COLO668 (cell line): Measurements from ENCODE around the gene OOSP1.
"Not testable (repeated sequence)": the region's sequence is repeated elsewhere in the genome, so short reads cannot be mapped to it uniquely, and the experiment has no call there.

Source experiments
- DNase-seq: peaks from one replicate; lab custom pipeline; 2025; ENCODE audit not compliant: unreplicated experiment; lab: John Stamatoyannopoulos, UW

The OOSP1 gene

GRCh38 chr11:59960502-59961381, 22.5 kb downstream of the OOSP1 start:
- DNase-seq, result no peak

DNA sequence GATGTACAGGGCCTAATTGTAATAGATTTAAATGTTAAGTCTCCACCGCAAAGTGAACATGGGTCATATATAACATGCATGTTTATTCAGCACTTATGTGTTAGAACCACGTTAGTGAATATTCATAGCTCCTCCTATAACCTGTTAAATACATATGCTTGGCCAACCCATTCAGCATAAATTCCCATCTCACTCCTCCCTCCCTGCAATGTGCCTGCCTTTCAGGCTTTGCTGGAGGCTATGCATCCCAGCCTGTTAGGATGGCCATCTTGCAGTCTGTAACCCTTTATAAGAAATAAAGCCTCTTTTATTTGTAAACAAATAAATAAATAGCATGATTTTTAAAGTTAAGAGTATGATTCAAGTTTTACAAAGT, 23.9 kb downstream of the OOSP1 start:
- no peak for DNase-seq

DNA sequence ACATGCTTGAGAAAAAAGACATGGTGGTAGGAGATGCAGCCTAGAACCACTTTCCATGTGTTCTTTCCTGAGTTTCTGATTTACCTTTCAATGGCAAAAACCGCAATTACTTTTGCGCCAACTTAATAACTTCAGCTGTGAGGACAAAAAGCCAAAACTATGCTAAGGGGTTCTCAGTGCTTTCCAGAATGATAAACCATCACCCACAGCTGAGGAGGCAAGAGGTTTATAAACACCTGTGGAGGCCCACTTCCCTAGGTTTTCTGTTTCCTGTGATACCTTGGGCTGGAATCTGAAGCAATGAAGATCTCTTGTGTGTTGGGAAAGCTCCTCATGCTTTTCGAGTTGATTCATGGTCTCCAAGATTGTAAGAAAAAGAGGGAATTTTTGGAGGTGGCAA, 25.5 kb downstream of the OOSP1 start, which contains the start of gene OOSP4A:
Gene OOSP4A, plus strand, starts transcription at position 301 of the 400 bp plus-strand sequence. Its CDS starts 0 bp downstream, at position 301.
- no peak for DNase-seq

DNA sequence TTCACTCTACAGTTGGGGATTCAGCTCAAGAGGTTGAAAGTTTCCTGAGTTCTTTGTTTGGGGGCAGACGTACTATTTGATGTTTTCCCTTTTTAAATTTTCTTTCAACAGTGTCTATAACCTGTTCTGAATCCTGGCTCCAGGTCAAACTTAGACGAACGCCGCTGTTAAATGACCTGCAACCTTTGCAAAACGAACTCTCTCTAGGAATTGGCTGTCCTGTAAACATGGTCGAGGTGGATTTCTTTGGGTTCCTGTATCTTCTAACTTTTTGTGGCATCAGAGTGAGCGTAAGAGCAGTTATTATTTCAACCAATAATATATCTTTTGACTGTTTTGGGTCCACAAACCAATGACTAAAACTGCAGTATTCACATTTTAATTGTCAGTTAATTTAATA, 27.2 kb downstream of the OOSP1 start:
- DNase-seq, result no peak

DNA sequence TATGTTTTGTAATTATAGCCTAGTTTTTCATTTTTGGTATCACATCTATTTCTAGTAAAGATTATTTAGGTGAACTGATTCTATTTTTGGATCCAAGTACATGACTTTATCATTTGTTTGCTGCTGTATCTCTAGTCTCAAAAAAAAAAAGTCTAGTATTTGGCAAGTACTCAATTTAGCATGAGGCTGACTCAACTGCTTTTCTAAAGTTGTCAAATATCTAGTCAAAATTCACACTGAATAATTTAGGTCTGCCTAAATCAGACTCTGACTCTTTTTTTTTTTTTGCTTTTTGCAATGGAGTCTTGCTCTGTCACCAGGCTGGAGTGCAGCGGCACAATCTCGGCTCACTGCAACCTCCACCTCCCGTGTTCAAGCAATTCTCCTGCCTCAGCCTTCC, 28.0 kb downstream of the OOSP1 start:
- no peak for DNase-seq

GRCh38 chr11:59967677-59968394, 29.6 kb downstream of the OOSP1 start:
- DNase-seq, result no peak

- no peak for DNase-seq
These were observed 30.2 kb downstream of the OOSP1 start for GRCh38 chr11:59968395-59968783.

GRCh38 chr11:59973097-59973496, 34.9 kb downstream of the OOSP1 start:
- no peak for DNase-seq

DNA sequence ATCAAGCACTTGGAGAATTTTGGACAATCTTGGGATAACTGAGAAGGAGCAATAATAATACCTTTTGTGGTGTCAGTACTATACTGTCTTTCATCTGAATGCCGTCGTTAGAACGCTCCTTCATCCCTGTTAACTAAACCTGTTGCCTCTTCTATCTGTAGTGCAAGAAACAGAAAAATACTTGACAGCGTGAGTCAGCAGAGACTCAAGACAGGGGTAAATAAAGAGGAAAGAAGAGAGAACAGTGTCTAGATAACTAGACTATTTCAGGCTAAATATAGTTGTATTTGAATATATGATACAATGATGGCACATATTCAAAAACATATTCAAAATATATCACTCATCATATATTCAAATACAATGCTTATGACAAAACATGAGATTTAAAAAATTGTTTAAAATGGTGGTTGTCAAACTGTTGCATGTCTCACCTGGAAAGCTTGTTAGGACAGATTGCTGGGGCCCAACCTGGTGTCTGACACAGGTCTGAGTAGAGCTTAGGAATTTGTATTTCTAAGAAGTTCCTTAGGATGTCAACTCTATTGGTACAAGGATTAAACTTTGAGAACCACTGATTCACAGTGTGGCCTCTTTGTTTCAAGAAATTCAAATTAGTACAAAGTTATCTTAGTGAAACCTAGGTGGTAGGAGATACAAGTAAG, 43.0 kb downstream of the OOSP1 start:
- DNase-seq, result no peak

- DNase-seq, result not testable (repeated sequence)
These were observed 43.8 kb downstream of the OOSP1 start for GRCh38 chr11:59982037-59982436.

- DNase-seq, result no peak
These were observed 45.0 kb downstream of the OOSP1 start for GRCh38 chr11:59983212-59983611.

DNA sequence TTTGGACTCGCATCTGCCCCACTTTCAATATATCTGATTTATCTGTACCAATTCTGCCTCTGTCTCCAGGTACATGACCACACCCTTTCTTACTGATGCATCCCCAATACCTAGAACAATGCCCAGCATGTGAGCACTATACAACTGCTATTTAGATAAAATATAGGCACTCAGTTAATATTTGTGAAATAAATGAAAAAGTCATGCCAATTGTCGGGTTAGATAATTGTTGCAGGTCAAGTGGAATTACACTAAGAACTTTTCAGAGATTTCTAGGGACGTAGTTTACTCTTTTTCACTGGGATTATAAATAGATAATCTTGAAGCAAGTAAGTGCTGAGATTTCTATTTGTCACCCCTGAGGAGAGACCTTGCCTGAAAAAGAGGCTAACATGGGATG, 46.1 kb downstream of the OOSP1 start:
- no peak for DNase-seq

GRCh38 chr11:59990421-59990820, 52.2 kb downstream of the OOSP1 start:
- no peak for DNase-seq

GRCh38 chr11:59992425-59992824, 54.2 kb downstream of the OOSP1 start:
- no peak for DNase-seq

GRCh38 chr11:59997800-59998199, 59.6 kb downstream of the OOSP1 start:
- DNase-seq, result no peak

DNA sequence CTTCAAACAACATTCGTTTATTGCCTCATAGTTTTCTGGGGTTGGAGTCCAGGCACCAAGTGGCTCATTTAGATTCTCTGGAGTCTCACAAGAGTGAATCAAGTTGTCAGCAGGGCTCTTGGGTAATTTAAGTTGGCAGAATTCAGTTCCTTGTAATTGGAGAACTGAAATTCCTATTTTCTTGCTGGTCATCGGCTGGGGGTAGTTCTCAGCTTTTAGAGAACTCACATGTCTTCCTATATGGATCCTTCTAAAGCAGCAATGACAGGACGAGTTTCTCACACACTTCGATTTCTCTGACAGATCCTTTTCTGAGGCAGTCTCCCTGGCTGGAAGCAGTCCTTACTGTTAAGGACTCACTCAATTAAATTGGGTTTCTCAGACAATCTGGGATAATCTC, 61.5 kb downstream of the OOSP1 start:
- DNase-seq, result no peak

DNA sequence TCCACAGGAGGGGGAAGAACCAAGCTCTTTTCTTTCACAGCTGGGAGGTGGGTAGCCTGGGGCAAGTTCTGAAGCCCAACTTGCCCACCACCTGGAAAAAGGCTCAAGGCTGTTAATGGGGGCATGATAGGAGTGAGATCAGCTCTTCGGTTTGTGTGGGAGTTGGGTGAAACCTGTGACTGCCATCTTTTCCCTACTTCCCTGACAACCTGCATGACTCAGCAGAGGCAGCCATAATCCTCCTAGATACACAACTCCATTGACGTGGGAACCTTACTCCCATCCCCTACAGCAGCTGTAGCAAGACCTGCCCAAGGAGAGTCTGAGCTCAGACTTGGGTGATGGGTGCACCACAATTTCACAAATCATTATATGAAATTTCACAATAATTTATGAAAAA, 65.5 kb downstream of the OOSP1 start:
- DNase-seq, result no peak

- no peak for DNase-seq
These were observed 67.1 kb downstream of the OOSP1 start for GRCh38 chr11:60005360-60005759.
